Right hindlimb (tissue), 1 donor: ENCODE data around the gene RHPN2.
"Not testable (repeated sequence)": the region's sequence is repeated elsewhere in the genome, so short reads cannot be mapped to it uniquely, and the experiment has no call there.

Experiments used
- DNase-seq: peaks from one replicate; pipeline ENCODE4 v3.0.0-alpha.2; 2018

RHPN2 gene

GRCh38 chr19:32971012-32971595 is 93.6 kb downstream of the RHPN2 start:
- no peak for DNase-seq

- DNase-seq: no peak
Measured at GRCh38 chr19:32969549-32969948, 95.1 kb downstream of the RHPN2 start.

- no peak for DNase-seq
Measured at GRCh38 chr19:32966750-32967149, 97.9 kb downstream of the RHPN2 start.

GRCh38 chr19:32945260-32945659 is 119.4 kb downstream of the RHPN2 start:
- no peak for DNase-seq

- not testable (repeated sequence) for DNase-seq
Measured at GRCh38 chr19:32941273-32941672, 123.4 kb downstream of the RHPN2 start.

- DNase-seq: no peak
Measured at GRCh38 chr19:32936065-32936464, 128.6 kb downstream of the RHPN2 start.

GRCh38 chr19:32935629-32936028 is 129.1 kb downstream of the RHPN2 start:
- DNase-seq: no peak

- no peak for DNase-seq
Measured at GRCh38 chr19:32933571-32933970, 131.1 kb downstream of the RHPN2 start.

- no peak for DNase-seq
Measured at GRCh38 chr19:32930567-32930966, 134.1 kb downstream of the RHPN2 start.

GRCh38 chr19:32928806-32929205 is 135.9 kb downstream of the RHPN2 start:
- DNase-seq: no peak
